CD4-positive, alpha-beta T cell (primary cell): Measurements from ENCODE around the gene ARHGEF4. TPM values are rescaled to one million over a fixed set of nuclear protein-coding genes. Genes with fewer than 3 reads are reported as not detected.

Experiments
- ATAC-seq: fragments of 200-7000 bp; cut with Tn5 transposase; one replicate; pipeline ENCODE4 v1.10.0; 2022; ENCODE audit warnings: mild to moderate bottlenecking; ENCODE audit not compliant: poor library complexity
- CTCF ChIA-PET: fragments of 350-600 bp; sonication (Branson Sonifier 250); formaldehyde crosslinking; loops from one replicate; lab custom pipeline; 2021; ENCODE audit warnings: antibody characterized with exemption, inconsistent platforms; lab: Charles Lee
- POLR2A ChIA-PET: fragments of 350-600 bp; sonication (Branson Sonifier 250); formaldehyde crosslinking; loops from one replicate; lab custom pipeline; 2021; ENCODE audit warnings: antibody characterized with exemption, inconsistent platforms; lab: Charles Lee
- DNase-seq, 14 experiments: peaks; one replicate each; pipeline ENCODE4 v3.0.0-alpha.2; 2013 to 2020; ENCODE audit warnings: mixed read lengths in 2 of 14
- H3K27ac ChIP-seq, 2 donors: one replicate each; pipeline versions ENCODE4 v1.5.1 to v1.7.0; 2013; ENCODE audit warnings: low read length in 2 of 2, low read depth in 1 of 2, mild to moderate bottlenecking in 1 of 2
- H3K27me3 ChIP-seq, 2 experiments: 1 replicate in 1 of 2; 2 replicates in 1 of 2; pipeline versions ENCODE4 v1.6.1 to v1.7.0; 2013; ENCODE audit warnings: low read length in 2 of 2, control low read depth in 1 of 2, mild to moderate bottlenecking in 1 of 2, moderate library complexity in 1 of 2; ENCODE audit not compliant: insufficient read depth in 2 of 2, control insufficient read depth in 1 of 2
- H3K36me3 ChIP-seq: one replicate; pipeline ENCODE4 v1.6.1; 2013; ENCODE audit warnings: low read length, control low read depth; ENCODE audit not compliant: insufficient read depth
- H3K4me1 ChIP-seq: one replicate; pipeline ENCODE4 v1.6.1; 2013; ENCODE audit warnings: low read length, control low read depth; ENCODE audit not compliant: insufficient read depth
- H3K4me3 ChIP-seq: one replicate; pipeline ENCODE4 v1.5.1; 2013; ENCODE audit warnings: mild to moderate bottlenecking, low read length, moderate library complexity
- H3K9me3 ChIP-seq, 2 experiments: 1 replicate in 1 of 2; 2 replicates in 1 of 2; pipeline versions ENCODE4 v1.6.1 to v1.7.0; 2013; ENCODE audit warnings: low read length in 2 of 2, mild to moderate bottlenecking in 2 of 2, control low read depth in 1 of 2, moderate library complexity in 1 of 2; ENCODE audit not compliant: control insufficient read depth in 1 of 2, insufficient read depth in 1 of 2
- H3K27ac Mint-ChIP-seq: one replicate; pipeline ENCODE4 v1.8.0; 2020; ENCODE audit warnings: mixed read lengths
- H3K27me3 Mint-ChIP-seq: one replicate; pipeline ENCODE4 v1.8.0; 2021; ENCODE audit warnings: mixed read lengths
- H3K36me3 Mint-ChIP-seq: one replicate; pipeline ENCODE4 v1.8.0; 2021; ENCODE audit warnings: low read depth, mixed read lengths
- H3K4me1 Mint-ChIP-seq: one replicate; pipeline ENCODE4 v1.8.0; 2021; ENCODE audit warnings: low read depth, mixed read lengths
- H3K4me3 Mint-ChIP-seq: one replicate; pipeline ENCODE4 v1.8.0; 2020; ENCODE audit warnings: mild to moderate bottlenecking, mixed read lengths
- H3K9me3 Mint-ChIP-seq: one replicate; pipeline ENCODE4 v1.8.0; 2020; ENCODE audit warnings: mixed read lengths
- CTCF ChIP-seq: fragments of 200-600 bp; IDR thresholded peaks from one replicate; pipeline ENCODE4 v1.8.0; 2022; ENCODE audit warnings: antibody characterized with exemption, mild to moderate bottlenecking
- intact Hi-C, 2 experiments: fragments of 100-400 bp; cut with DNase I in 1 of 2; cut with micrococcal nuclease in 1 of 2; formaldehyde crosslinking; loops; one replicate each; pipeline versions ENCODE4 v1.15.1 to v1.9.0; 2023 to 2025; cut with DNase I, micrococcal nuclease
- total RNA-seq, 174 experiments: library from RNA in 2 of 174; stranded (reverse) in 2 of 174; gene quantifications; one replicate each; pipeline ENCODE4 v1.2.3 and lab custom pipeline; 2021 to 2026

Gene ARHGEF4
- total RNA-seq, 2 experiments from 2014 or later: 3.6 to 4.1 TPM

GRCh38 chr2:130843321-130843985, 6.7 kb downstream of the ARHGEF4 start:
- no peaks in the 10 kb centered on the region for H3K36me3 Mint-ChIP-seq
- H3K27ac ChIP-seq: no peak overlapping the region
- intact Hi-C loops: no loop called here
- H3K27ac Mint-ChIP-seq: no peak overlapping the region
- H3K36me3 ChIP-seq: no peaks in the 10 kb centered on the region
- H3K4me3 ChIP-seq: no peak overlapping the region
- H3K27me3 Mint-ChIP-seq: peaks cover 18% of the 10 kb centered on the region
- H3K4me1 Mint-ChIP-seq: no peaks in the 10 kb centered on the region
- no peak overlapping the region for H3K4me3 Mint-ChIP-seq
- TF ChIP-seq CTCF: no peak
- ATAC-seq: no peak
- H3K9me3 ChIP-seq: no peaks in the 10 kb centered on the region
- no peaks in the 10 kb centered on the region for H3K4me1 ChIP-seq
- no peaks in the 10 kb centered on the region for H3K9me3 Mint-ChIP-seq
- H3K27me3 ChIP-seq: peaks cover 7 to 13% of the 10 kb centered on the region in 2 experiments
- POLR2A ChIA-PET: no interaction called here
- CTCF ChIA-PET: interaction anchor here (0.9 kb wide), 1 partner anchor 46 kb away, joined by 3 read pairs; no protein-coding TSS in a partner anchor
- no peak for DNase-seq

- no peak overlapping the region for H3K27ac ChIP-seq
- peaks cover 3 to 6% of the 10 kb centered on the region in 2 experiments for H3K27me3 ChIP-seq
- intact Hi-C loops: no loop called here
- no peak overlapping the region for H3K27ac Mint-ChIP-seq
- no peaks in the 10 kb centered on the region for H3K36me3 ChIP-seq
- no peaks in the 10 kb centered on the region for H3K4me1 Mint-ChIP-seq
- H3K9me3 Mint-ChIP-seq: no peaks in the 10 kb centered on the region
- no peak for TF ChIP-seq CTCF
- H3K27me3 Mint-ChIP-seq: peaks cover 15% of the 10 kb centered on the region
- POLR2A ChIA-PET: no interaction called here
- ATAC-seq: no peak
- no peak overlapping the region for H3K4me3 Mint-ChIP-seq
- CTCF ChIA-PET: no interaction called here
- no peaks in the 10 kb centered on the region for H3K4me1 ChIP-seq
- H3K4me3 ChIP-seq: no peak overlapping the region
- DNase-seq: no peak
- H3K36me3 Mint-ChIP-seq: no peaks in the 10 kb centered on the region
- H3K9me3 ChIP-seq: no peaks in the 10 kb centered on the region
Observed at GRCh38 chr2:130844161-130844560, 7.4 kb downstream of the ARHGEF4 start.

GRCh38 chr2:130845505-130846085, 8.9 kb downstream of the ARHGEF4 start:
- ATAC-seq: no peak

More at GRCh38 chr2:130845505-130846085, 8.9 kb downstream of the ARHGEF4 start:
- Histone ChIP-seq H3K4me3 (no peak overlapping the region), H3K36me3 (no peaks in the 10 kb centered on the region), H3K27me3 (peaks cover 3 to 6% of the 10 kb centered on the region in 2 experiments), H3K27ac (no peak overlapping the region), H3K9me3 (no peaks in the 10 kb centered on the region), H3K4me1 (no peaks in the 10 kb centered on the region)
- Mint-ChIP-seq H3K27me3 (peaks cover 10% of the 10 kb centered on the region), H3K36me3 (no peaks in the 10 kb centered on the region), H3K4me1 (no peaks in the 10 kb centered on the region), H3K27ac (no peak overlapping the region), H3K4me3 (no peak overlapping the region), H3K9me3 (no peaks in the 10 kb centered on the region)
- TF ChIP-seq CTCF: no peak
- CTCF ChIA-PET: no interaction called here
- intact Hi-C loops: no loop called here
- no peak for DNase-seq
- POLR2A ChIA-PET: no interaction called here
